Adipocyte (in vitro differentiated cells): ENCODE data around the gene SGK2.

Experiments
- DNase-seq: peaks from one replicate; pipeline ENCODE4 v3.0.0-alpha.2; 2015; ENCODE audit warnings: low read depth
- H3K27me3 ChIP-seq: replicated peaks from 2 replicates; pipeline ENCODE4 v1.7.0; 2013; ENCODE audit warnings: mild to moderate bottlenecking, low read length, moderate library complexity; ENCODE audit not compliant: control insufficient read depth, insufficient read depth
- H3K36me3 ChIP-seq: 2 replicates; pipeline ENCODE4 v1.7.0; 2013; ENCODE audit warnings: low read length, mild to moderate bottlenecking, moderate library complexity; ENCODE audit not compliant: control insufficient read depth, insufficient read depth, severe bottlenecking
- H3K4me1 ChIP-seq: 2 replicates; pipeline ENCODE4 v1.7.0; 2013; ENCODE audit warnings: mild to moderate bottlenecking, low read length, moderate library complexity; ENCODE audit not compliant: control insufficient read depth, insufficient read depth
- H3K4me3 ChIP-seq: 2 replicates; pipeline ENCODE4 v1.7.0; 2013; ENCODE audit warnings: mild to moderate bottlenecking, low read length, moderate library complexity
- H3K9ac ChIP-seq: 2 replicates; pipeline ENCODE4 v1.7.0; 2013; ENCODE audit warnings: mild to moderate bottlenecking, low read length, moderate library complexity
- H3K9me3 ChIP-seq: 2 replicates; pipeline ENCODE4 v1.7.0; 2013; ENCODE audit warnings: mild to moderate bottlenecking, low read length, moderate library complexity; ENCODE audit not compliant: control insufficient read depth

Gene SGK2

GRCh38 chr20:43567477-43567876 is 8.7 kb downstream of the SGK2 start:
- Histone ChIP-seq H3K27me3 (peaks cover 9% of the 10 kb centered on the region), H3K4me3 (no peak overlapping the region), H3K9ac (no peak overlapping the region), H3K36me3 (peaks cover 15% of the 10 kb centered on the region), H3K9me3 (no peaks in the 10 kb centered on the region), H3K4me1 (no peaks in the 10 kb centered on the region)
- DNase-seq: no peak

- no peak for DNase-seq
- Histone ChIP-seq H3K4me3 (no peak overlapping the region), H3K9me3 (no peaks in the 10 kb centered on the region), H3K9ac (no peak overlapping the region), H3K27me3 (peaks cover 9% of the 10 kb centered on the region), H3K4me1 (no peaks in the 10 kb centered on the region), H3K36me3 (peaks cover 16% of the 10 kb centered on the region)
Measured at GRCh38 chr20:43568706-43569105, 9.9 kb downstream of the SGK2 start.

GRCh38 chr20:43569282-43569681 is 10.5 kb downstream of the SGK2 start:
- H3K27me3 ChIP-seq: peaks cover 9% of the 10 kb centered on the region
- no peak overlapping the region for H3K4me3 ChIP-seq
- DNase-seq: no peak
- H3K36me3 ChIP-seq: peaks cover 19% of the 10 kb centered on the region
- H3K9me3 ChIP-seq: no peaks in the 10 kb centered on the region
- H3K9ac ChIP-seq: no peak overlapping the region
- H3K4me1 ChIP-seq: no peaks in the 10 kb centered on the region

GRCh38 chr20:43570496-43570895 is 11.7 kb downstream of the SGK2 start:
- Histone ChIP-seq H3K9ac (no peak overlapping the region), H3K9me3 (no peaks in the 10 kb centered on the region), H3K36me3 (peaks cover 24% of the 10 kb centered on the region), H3K4me3 (no peak overlapping the region), H3K27me3 (peaks cover 9% of the 10 kb centered on the region), H3K4me1 (no peaks in the 10 kb centered on the region)
- DNase-seq: no peak

- Histone ChIP-seq H3K27me3 (peaks cover 9% of the 10 kb centered on the region), H3K36me3 (peaks cover 24% of the 10 kb centered on the region), H3K9ac (no peak overlapping the region), H3K4me3 (no peak overlapping the region), H3K9me3 (no peaks in the 10 kb centered on the region), H3K4me1 (no peaks in the 10 kb centered on the region)
- DNase-seq: no peak
Measured at GRCh38 chr20:43571310-43571709, 12.5 kb downstream of the SGK2 start.

GRCh38 chr20:43571771-43572170 is 12.9 kb downstream of the SGK2 start:
- Histone ChIP-seq H3K27me3 (peaks cover 9% of the 10 kb centered on the region), H3K36me3 (peaks cover 24% of the 10 kb centered on the region), H3K9ac (no peak overlapping the region), H3K4me1 (no peaks in the 10 kb centered on the region), H3K9me3 (no peaks in the 10 kb centered on the region), H3K4me3 (no peak overlapping the region)
- DNase-seq: no peak

- H3K4me1 ChIP-seq: no peaks in the 10 kb centered on the region
- peaks cover 20% of the 10 kb centered on the region for H3K36me3 ChIP-seq
- peaks cover 4% of the 10 kb centered on the region for H3K27me3 ChIP-seq
- no peak overlapping the region for H3K4me3 ChIP-seq
- DNase-seq: no peak
- H3K9ac ChIP-seq: no peak overlapping the region
- no peaks in the 10 kb centered on the region for H3K9me3 ChIP-seq
Measured at GRCh38 chr20:43572891-43573290, 14.1 kb downstream of the SGK2 start.

GRCh38 chr20:43576108-43576507 is 17.3 kb downstream of the SGK2 start:
- no peak for DNase-seq
- H3K4me3 ChIP-seq: no peak overlapping the region
- peaks cover 10% of the 10 kb centered on the region for H3K4me1 ChIP-seq
- H3K9ac ChIP-seq: no peak overlapping the region
- no peaks in the 10 kb centered on the region for H3K27me3 ChIP-seq
- no peaks in the 10 kb centered on the region for H3K9me3 ChIP-seq
- peaks cover 9% of the 10 kb centered on the region for H3K36me3 ChIP-seq

GRCh38 chr20:43579861-43580793 is 21.3 kb downstream of the SGK2 start:
- no peaks in the 10 kb centered on the region for H3K27me3 ChIP-seq
- no peak overlapping the region for H3K4me3 ChIP-seq
- no peaks in the 10 kb centered on the region for H3K36me3 ChIP-seq
- no peak overlapping the region for H3K9ac ChIP-seq
- DNase-seq: no peak
- peaks cover 32% of the 10 kb centered on the region for H3K4me1 ChIP-seq
- no peaks in the 10 kb centered on the region for H3K9me3 ChIP-seq

GRCh38 chr20:43583133-43583864 is 24.5 kb downstream of the SGK2 start:
- no peak for DNase-seq
- Histone ChIP-seq H3K27me3 (no peaks in the 10 kb centered on the region), H3K4me3 (no peak overlapping the region), H3K9me3 (no peaks in the 10 kb centered on the region), H3K9ac (peak overlapping the region; percentile 6), H3K4me1 (peaks cover 35% of the 10 kb centered on the region), H3K36me3 (no peaks in the 10 kb centered on the region)

GRCh38 chr20:43583982-43584432 is 25.2 kb downstream of the SGK2 start:
- no peaks in the 10 kb centered on the region for H3K27me3 ChIP-seq
- H3K4me1 ChIP-seq: peaks cover 35% of the 10 kb centered on the region
- peak overlapping the region; percentile 17 for H3K4me3 ChIP-seq
- H3K36me3 ChIP-seq: no peaks in the 10 kb centered on the region
- H3K9me3 ChIP-seq: no peaks in the 10 kb centered on the region
- peak overlapping the region; percentile 32 for H3K9ac ChIP-seq
- DNase-seq: peak; percentile 99
